Spleen (tissue), 7 donors: ENCODE measurements around the gene ROGDI.

Experiments used
- CTCF ChIP-seq, 11 experiments: fragments of 200-600 bp in 7 of 11; fragments of 450-650 bp in 4 of 11; sonication (generic) in 4 of 11; IDR thresholded peaks in 8 of 11; conservative IDR thresholded peaks in 3 of 11; 1 replicate in 7 of 11; 2 replicates in 4 of 11; pipeline versions ENCODE4 v1.4.0 to v1.8.0; 2016 to 2021; ENCODE audit warnings: antibody characterized with exemption in 11 of 11, inconsistent platforms in 4 of 11, mild to moderate bottlenecking in 1 of 11
- POLR2A ChIP-seq, 3 donors: fragments of 450-650 bp; IDR thresholded peaks; one replicate each; pipeline ENCODE4 v1.5.1; 2017; ENCODE audit warnings: antibody characterized with exemption in 3 of 3, mild to moderate bottlenecking in 1 of 3
- POLR2AphosphoS5 ChIP-seq, 3 donors: sonication (generic); formaldehyde crosslinking; IDR thresholded peaks; one replicate each; pipeline ENCODE4 v1.5.1; 2017; ENCODE audit warnings: antibody characterized with exemption in 3 of 3
- donor health status: DM: no; HTN: no; CAD: no; lungs with moderate emphysema.
- donor health status: DM: no; HTN: no; CAD: no.
- donor health status: DM: no; HTN: no; CAD: no.

- TF ChIP-seq CTCF (IDR thresholded peaks at IDR 0.05 in 8 of 11, conservative IDR thresholded peaks at IDR 0.05 in 3 of 11): no peak
- TF ChIP-seq POLR2A (IDR thresholded peaks at IDR 0.05): no peak
- no peak for TF ChIP-seq POLR2AphosphoS5 (IDR thresholded peaks at IDR 0.05)
Measured at GRCh38 chr16:4820652-4821051, 18.2 kb upstream of the ROGDI start.
